NCI-H1694 treated with DMSO at 0.1 percent for 48 hours (cell line): ENCODE results near the gene DIRAS1.
"Not testable (repeated sequence)": the region's sequence is repeated elsewhere in the genome, so short reads cannot be mapped to it uniquely, and the experiment has no call there.

Experiments
- DNase-seq: peaks from one replicate; lab custom pipeline; 2025; lab: John Stamatoyannopoulos, UW

The DIRAS1 gene

GRCh38 chr19:2726904-2727639, 5.9 kb upstream of the DIRAS1 start:
- no peak for DNase-seq

- no peak for DNase-seq
Measured at GRCh38 chr19:2726160-2726855, 5.1 kb upstream of the DIRAS1 start.

- no peak for DNase-seq
Measured at GRCh38 chr19:2724148-2724557, 3.0 kb upstream of the DIRAS1 start.

GRCh38 chr19:2723747-2724146, 2.6 kb upstream of the DIRAS1 start:
- no peak for DNase-seq

GRCh38 chr19:2723345-2723715, 2.2 kb upstream of the DIRAS1 start:
- DNase-seq, result no peak

- no peak for DNase-seq
Measured at GRCh38 chr19:2722541-2723344, 1.6 kb upstream of the DIRAS1 start.

- no peak for DNase-seq
Measured at GRCh38 chr19:2721570-2722540, 683 bp upstream of the DIRAS1 start.

GRCh38 chr19:2719920-2720776, 1.0 kb downstream of the DIRAS1 start:
- DNase-seq, result no peak

- DNase-seq, result no peak
Measured at GRCh38 chr19:2719232-2719735, 1.9 kb downstream of the DIRAS1 start.

- no peak for DNase-seq
Measured at GRCh38 chr19:2717638-2718541, 3.3 kb downstream of the DIRAS1 start.

- no peak for DNase-seq
Measured at GRCh38 chr19:2716722-2717637, 4.2 kb downstream of the DIRAS1 start.

- DNase-seq, result no peak
Measured at GRCh38 chr19:2716275-2716650, 4.9 kb downstream of the DIRAS1 start.

- DNase-seq, result no peak
Measured at GRCh38 chr19:2715470-2716274, 5.5 kb downstream of the DIRAS1 start.

- no peak for DNase-seq
Measured at GRCh38 chr19:2714531-2715269, 6.5 kb downstream of the DIRAS1 start.

GRCh38 chr19:2714102-2714501, 7.1 kb downstream of the DIRAS1 start:
- not testable (repeated sequence) for DNase-seq

GRCh38 chr19:2713170-2713569, 8.0 kb downstream of the DIRAS1 start:
- not testable (repeated sequence) for DNase-seq

GRCh38 chr19:2711875-2712205, 9.3 kb downstream of the DIRAS1 start:
- DNase-seq, result no peak
